ENCODE results near the gene RNF14. TPM values are rescaled to one million over a fixed set of nuclear protein-coding genes. Genes with fewer than 3 reads are reported as not detected.

Gene RNF14
- polyA plus RNA-seq, 1 donor from 2014 or later = 29.4 TPM

DNA sequence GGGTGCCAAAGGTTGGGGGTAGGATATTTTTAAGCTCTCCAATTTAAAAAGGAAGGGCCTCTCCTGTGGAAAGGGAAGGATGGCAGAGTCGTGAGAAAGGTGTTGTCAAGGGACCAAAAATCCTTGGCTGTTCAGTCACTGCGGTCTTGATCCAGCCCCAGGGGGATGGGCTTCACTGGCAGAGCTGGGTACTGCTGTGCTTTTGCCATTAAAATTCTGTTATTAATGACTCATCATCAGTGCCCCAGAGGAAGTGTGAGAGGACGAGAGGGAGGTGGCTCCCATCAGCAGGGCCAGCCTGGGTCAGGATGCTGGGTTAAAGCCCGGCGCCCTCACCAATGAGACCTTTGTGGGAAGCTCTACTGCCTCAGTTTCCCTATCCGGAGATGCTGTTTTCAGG lies 27.6 kb upstream of the RNF14 start:
- no peaks in the 10 kb centered on the region for H3K36me3 Mint-ChIP-seq
- no peaks in the 10 kb centered on the region for H3K4me1 Mint-ChIP-seq
- H3K4me3 Mint-ChIP-seq = no peak overlapping the region
- H3K27me3 Mint-ChIP-seq = no peaks in the 10 kb centered on the region
- no peaks in the 10 kb centered on the region for H3K9me3 Mint-ChIP-seq
- H3K27ac Mint-ChIP-seq = peak overlapping the region in 1 of 3 donors; percentile 5

- Mint-ChIP-seq H3K27me3 (no peaks in the 10 kb centered on the region), H3K4me3 (no peak overlapping the region), H3K27ac (no peak overlapping the region), H3K9me3 (no peaks in the 10 kb centered on the region), H3K4me1 (no peaks in the 10 kb centered on the region), H3K36me3 (no peaks in the 10 kb centered on the region)
These were observed 27.1 kb upstream of the RNF14 start for GRCh38 chr5:141941779-141942178.

DNA sequence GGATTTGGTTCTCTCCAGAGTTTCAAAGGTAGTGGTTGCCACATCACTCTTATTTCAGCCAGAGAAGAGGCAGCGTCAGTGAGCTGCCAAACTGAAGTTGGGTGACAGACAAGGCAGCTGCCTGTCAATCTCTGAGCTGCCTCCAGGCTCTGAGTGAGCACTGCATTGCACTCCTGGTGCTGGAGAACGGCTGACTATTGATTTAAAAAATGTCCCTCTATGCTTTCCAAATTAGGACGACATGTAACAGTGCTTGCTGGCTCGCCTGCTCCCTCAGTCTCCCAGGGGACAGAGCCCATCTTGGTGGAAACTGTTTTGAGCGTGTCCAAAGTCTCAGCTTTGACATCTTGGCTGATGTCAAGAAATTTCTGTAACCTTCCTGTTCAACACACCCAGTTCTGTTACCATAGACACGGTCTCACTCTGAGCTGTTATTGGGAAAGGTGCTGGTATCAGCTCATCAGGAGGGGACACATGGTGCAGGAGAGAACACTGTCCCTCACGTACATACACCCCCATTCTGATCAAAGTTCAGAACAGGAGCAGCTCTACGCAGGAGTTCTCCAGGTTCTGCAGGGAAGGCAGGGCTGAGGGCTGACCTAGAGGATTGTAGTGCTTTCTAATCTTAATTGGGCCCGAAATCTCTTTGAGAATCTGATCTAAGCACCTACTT lies 26.6 kb upstream of the RNF14 start:
- peak overlapping the region in 2 of 3 donors; percentile 40 to 51 for H3K27ac Mint-ChIP-seq
- no peaks in the 10 kb centered on the region for H3K36me3 Mint-ChIP-seq
- H3K27me3 Mint-ChIP-seq = no peaks in the 10 kb centered on the region
- H3K4me3 Mint-ChIP-seq = no peak overlapping the region
- no peaks in the 10 kb centered on the region for H3K4me1 Mint-ChIP-seq
- H3K9me3 Mint-ChIP-seq = no peaks in the 10 kb centered on the region

GRCh38 chr5:141944076-141944475 lies 24.8 kb upstream of the RNF14 start:
- no peaks in the 10 kb centered on the region for H3K27me3 Mint-ChIP-seq
- H3K27ac Mint-ChIP-seq = no peak overlapping the region
- H3K36me3 Mint-ChIP-seq = no peaks in the 10 kb centered on the region
- no peak overlapping the region for H3K4me3 Mint-ChIP-seq
- H3K9me3 Mint-ChIP-seq = no peaks in the 10 kb centered on the region
- H3K4me1 Mint-ChIP-seq = no peaks in the 10 kb centered on the region

- H3K36me3 Mint-ChIP-seq = no peaks in the 10 kb centered on the region
- no peaks in the 10 kb centered on the region for H3K4me1 Mint-ChIP-seq
- H3K9me3 Mint-ChIP-seq = no peaks in the 10 kb centered on the region
- no peak overlapping the region for H3K27ac Mint-ChIP-seq
- H3K27me3 Mint-ChIP-seq = no peaks in the 10 kb centered on the region
- no peak overlapping the region for H3K4me3 Mint-ChIP-seq
These were observed 23.3 kb upstream of the RNF14 start for GRCh38 chr5:141945511-141946051.

- Mint-ChIP-seq H3K27ac (no peak overlapping the region), H3K27me3 (no peaks in the 10 kb centered on the region)
These were observed 21.6 kb upstream of the RNF14 start for GRCh38 chr5:141947316-141947715.

DNA sequence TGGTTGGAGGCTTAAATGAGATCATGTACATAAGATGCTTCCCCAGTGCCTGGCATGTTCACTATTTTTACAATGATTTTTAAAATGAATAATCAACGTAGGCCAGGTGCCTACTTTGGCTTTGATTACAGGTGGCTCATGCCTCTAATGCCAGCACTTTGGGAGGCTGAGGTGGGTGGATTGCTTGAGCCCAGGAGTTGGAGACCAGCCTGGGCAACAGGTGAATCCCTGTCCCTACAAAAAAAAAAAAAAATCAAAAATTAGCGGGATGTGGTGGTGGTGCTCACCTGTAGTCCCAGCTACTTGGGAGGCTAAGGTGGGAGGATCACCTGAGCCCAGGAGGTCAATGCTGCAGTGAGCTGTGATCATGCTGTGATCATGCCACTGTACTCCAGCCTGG lies 20.1 kb upstream of the RNF14 start:
- Mint-ChIP-seq H3K9me3 (no peaks in the 10 kb centered on the region), H3K4me3 (no peak overlapping the region), H3K27ac (no peak overlapping the region)

More at GRCh38 chr5:141947316-141947715, 21.6 kb upstream of the RNF14 start:
- Mint-ChIP-seq H3K9me3 (no peaks in the 10 kb centered on the region), H3K4me1 (peaks cover 0 to 5% (median 4%) of the 10 kb centered on the region in 3 donors), H3K4me3 (no peak overlapping the region), H3K36me3 (no peaks in the 10 kb centered on the region)

GRCh38 chr5:141949511-141949910 lies 19.4 kb upstream of the RNF14 start:
- Mint-ChIP-seq H3K9me3 (no peaks in the 10 kb centered on the region), H3K36me3 (no peaks in the 10 kb centered on the region), H3K27ac (no peak overlapping the region), H3K27me3 (no peaks in the 10 kb centered on the region), H3K4me1 (peaks cover 1 to 11% (median 4%) of the 10 kb centered on the region in 3 donors), H3K4me3 (no peak overlapping the region)

More for the DNA sequence above, 20.1 kb upstream of the RNF14 start:
- Mint-ChIP-seq H3K4me1 (peaks cover 0 to 5% (median 4%) of the 10 kb centered on the region in 3 donors), H3K36me3 (no peaks in the 10 kb centered on the region), H3K27me3 (no peaks in the 10 kb centered on the region)

DNA sequence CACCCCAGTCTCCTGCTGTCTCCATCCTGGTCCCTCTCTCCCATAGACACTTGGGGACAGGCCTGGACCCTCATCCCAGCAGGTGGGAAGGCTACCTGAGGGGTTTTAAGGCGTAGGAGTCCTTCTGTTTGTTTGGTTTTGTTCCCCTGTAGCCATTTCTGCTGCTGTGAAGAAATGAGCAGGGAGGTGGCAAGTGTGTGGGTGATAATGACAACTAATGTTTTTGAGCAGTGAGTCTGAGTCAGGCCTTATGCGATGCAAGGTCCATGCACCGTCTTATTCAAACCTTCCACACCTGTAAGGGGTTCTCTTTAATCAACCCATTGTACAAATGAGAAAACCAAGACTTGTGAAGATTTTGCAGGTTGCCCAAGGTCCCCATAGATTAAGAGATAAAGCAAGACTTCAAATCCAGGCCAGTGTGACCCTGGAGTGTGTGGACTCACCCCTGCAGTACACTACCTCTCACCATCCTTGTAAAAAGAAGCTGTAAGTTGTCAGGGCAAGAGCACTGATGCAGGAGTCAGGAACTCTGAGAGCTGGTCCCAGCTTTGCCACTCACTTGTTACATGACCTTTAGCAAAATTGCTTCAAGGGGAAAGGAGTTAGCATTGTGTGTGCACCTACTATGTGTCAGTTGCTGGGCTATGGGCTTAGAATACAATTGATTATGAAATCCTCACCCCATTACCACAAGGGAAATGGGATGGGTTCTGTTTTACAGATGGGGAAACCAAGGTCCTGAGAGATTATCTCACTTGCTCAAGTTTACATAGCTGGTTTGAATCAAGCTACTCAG lies 18.5 kb upstream of the RNF14 start:
- Mint-ChIP-seq H3K27ac (no peak overlapping the region), H3K27me3 (no peaks in the 10 kb centered on the region), H3K4me1 (peaks cover 3 to 11% (median 4%) of the 10 kb centered on the region in 3 donors), H3K9me3 (no peaks in the 10 kb centered on the region), H3K36me3 (no peaks in the 10 kb centered on the region), H3K4me3 (no peak overlapping the region)

GRCh38 chr5:141951332-141951781 lies 17.5 kb upstream of the RNF14 start:
- Mint-ChIP-seq H3K27ac (no peak overlapping the region), H3K9me3 (no peaks in the 10 kb centered on the region), H3K27me3 (no peaks in the 10 kb centered on the region), H3K4me1 (peaks cover 3 to 11% (median 4%) of the 10 kb centered on the region in 3 donors), H3K4me3 (no peak overlapping the region), H3K36me3 (peaks cover under 1% of the 10 kb centered on the region)

DNA sequence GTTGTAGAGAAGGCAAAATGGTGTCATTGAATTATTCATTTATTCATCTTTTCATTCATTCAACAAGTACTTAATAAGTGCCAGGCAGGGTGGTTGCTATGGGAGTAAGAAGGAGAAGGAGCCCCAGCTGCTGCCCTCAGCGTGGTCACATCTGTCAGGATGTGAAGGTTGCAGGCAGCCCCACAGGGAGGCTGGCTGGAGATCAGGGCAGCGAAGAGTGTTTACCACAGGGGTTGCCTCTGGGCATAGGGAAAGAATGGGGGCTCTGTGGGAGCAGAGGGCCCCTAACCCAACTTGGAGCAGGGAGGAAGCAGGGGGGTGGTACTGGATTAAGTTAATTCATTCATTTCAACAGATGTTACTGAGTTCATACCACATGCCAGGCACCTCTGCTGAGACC lies 16.9 kb upstream of the RNF14 start:
- Mint-ChIP-seq H3K9me3 (no peaks in the 10 kb centered on the region), H3K27ac (no peak overlapping the region), H3K4me1 (peaks cover 3 to 11% (median 4%) of the 10 kb centered on the region in 3 donors), H3K27me3 (no peaks in the 10 kb centered on the region), H3K36me3 (peaks cover 1% of the 10 kb centered on the region), H3K4me3 (no peak overlapping the region)

GRCh38 chr5:141954194-141954593 lies 14.7 kb upstream of the RNF14 start:
- Mint-ChIP-seq H3K27me3 (no peaks in the 10 kb centered on the region), H3K36me3 (peaks cover 1% of the 10 kb centered on the region), H3K9me3 (no peaks in the 10 kb centered on the region), H3K27ac (peak overlapping the region in 2 of 3 donors; percentile 42 to 57), H3K4me3 (no peak overlapping the region), H3K4me1 (peaks cover 5 to 11% (median 8%) of the 10 kb centered on the region in 3 donors)

DNA sequence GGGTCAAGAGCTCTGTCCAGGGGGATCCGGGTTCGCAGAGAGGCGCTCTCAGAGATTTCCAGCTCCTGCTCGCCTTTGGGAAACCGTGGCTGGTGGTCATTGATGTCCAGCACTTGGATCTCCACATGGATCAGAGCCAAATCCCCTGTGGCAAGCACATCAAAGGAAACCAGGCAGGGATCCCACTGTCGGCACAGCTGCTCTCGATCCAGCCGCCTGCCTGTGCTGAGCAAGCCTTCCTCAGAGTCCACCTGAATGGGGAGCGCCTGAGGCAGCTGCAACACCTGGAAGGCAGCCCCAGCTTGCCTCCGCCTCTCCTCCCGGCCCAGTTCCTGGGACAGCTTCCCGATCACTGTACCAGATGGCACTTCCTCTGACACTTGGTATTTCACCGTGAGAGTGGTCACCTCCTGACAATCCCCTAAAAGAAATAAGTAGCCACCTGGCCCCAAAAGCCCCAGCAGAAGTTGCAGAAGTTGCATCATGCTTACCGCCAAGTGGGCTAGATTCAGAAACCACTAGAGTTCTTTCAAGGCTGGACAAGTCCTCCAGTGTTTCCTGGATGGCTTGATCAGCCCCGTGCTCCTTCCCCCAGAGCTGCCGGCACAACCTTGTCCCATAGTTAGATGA lies 11.4 kb upstream of the RNF14 start:
- no peak overlapping the region for H3K4me3 Mint-ChIP-seq
- no peaks in the 10 kb centered on the region for H3K27me3 Mint-ChIP-seq
- peaks cover 11 to 13% (median 11%) of the 10 kb centered on the region in 3 donors for H3K4me1 Mint-ChIP-seq
- H3K9me3 Mint-ChIP-seq = no peaks in the 10 kb centered on the region
- H3K27ac Mint-ChIP-seq = no peak overlapping the region
- H3K36me3 Mint-ChIP-seq = peaks cover 1% of the 10 kb centered on the region

GRCh38 chr5:141958113-141958512 lies 10.8 kb upstream of the RNF14 start, which contains the start of gene PCDH12:
Gene PCDH12, minus strand, starts transcription at chr5:141958202. Its CDS starts 351 bp downstream, at chr5:141957851.
- Mint-ChIP-seq H3K9me3 (no peaks in the 10 kb centered on the region), H3K27me3 (no peaks in the 10 kb centered on the region), H3K36me3 (peaks cover 1% of the 10 kb centered on the region), H3K4me1 (peaks cover 11 to 13% (median 11%) of the 10 kb centered on the region in 3 donors), H3K4me3 (no peak within 1 kb of the TSS), H3K27ac (no peak within 1 kb of the TSS)

Data from IgD-negative memory B cell (primary cell).